Erythroblast (primary cell): ENCODE measurements around the gene AAR2.

ENCODE experiments used
- GATA1 ChIP-seq: IDR thresholded peaks from 2 replicates; pipeline ENCODE4 v1.6.1; 2011; ENCODE audit warnings: low read depth, mild to moderate bottlenecking, control low read depth, low read length, moderate library complexity
- POLR2A ChIP-seq: IDR thresholded peaks from 2 replicates; pipeline ENCODE4 v1.6.1; 2011; ENCODE audit warnings: mild to moderate bottlenecking, low read length

GRCh38 chr20:36279776-36280175 lies 43.5 kb downstream of the AAR2 start:
- TF ChIP-seq POLR2A = no peak
- TF ChIP-seq GATA1 = no peak
